GM18868 (cell line): Measurements from ENCODE around the gene FOXR1.

ENCODE experiments used
- ATAC-seq: cut with Tn5 transposase; IDR thresholded peaks from one replicate; pipeline ENCODE4 v1.9.1; 2021; ENCODE audit warnings: mild to moderate bottlenecking, moderate library complexity; ENCODE audit not compliant: unreplicated experiment

Gene FOXR1

DNA sequence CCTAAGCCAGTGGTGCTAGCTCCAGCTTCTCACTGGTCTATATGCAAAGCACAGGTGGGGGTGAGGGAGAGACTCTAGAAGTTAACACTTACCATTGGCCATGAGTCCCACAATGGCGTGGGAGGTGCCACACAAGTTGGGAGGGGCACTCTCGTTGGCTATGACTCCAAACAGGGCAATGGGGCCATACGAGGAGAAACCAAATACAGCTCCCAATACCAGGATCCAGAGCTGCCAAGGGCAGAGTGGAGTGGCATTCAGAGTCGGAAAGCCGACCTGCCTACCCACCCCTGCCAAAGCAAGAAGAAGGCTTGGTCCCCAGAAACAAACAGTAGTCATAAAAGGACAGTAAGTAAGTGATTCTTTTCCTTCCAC, 53.5 kb downstream of the FOXR1 start:
- ATAC-seq = no peak

DNA sequence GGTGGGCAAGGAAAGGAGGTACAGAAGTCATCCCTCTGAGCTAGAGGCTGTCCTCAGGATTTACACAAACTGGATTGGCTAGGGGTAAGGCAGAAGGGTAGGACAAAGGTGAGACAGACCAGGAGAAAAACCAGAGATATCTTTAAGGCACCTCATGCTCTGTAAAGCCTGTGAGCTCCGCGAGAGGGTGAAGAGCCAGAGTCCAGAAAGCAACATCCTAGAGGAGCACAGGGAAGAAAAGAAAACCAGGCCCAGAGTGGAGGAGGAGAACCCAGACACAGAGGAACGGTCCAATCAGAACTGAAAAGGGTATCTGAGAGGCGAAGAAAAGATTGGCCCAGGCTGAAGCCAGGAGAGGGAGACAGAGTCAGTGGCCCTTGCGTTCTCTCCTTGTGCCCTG, 54.0 kb downstream of the FOXR1 start:
- no peak for ATAC-seq

DNA sequence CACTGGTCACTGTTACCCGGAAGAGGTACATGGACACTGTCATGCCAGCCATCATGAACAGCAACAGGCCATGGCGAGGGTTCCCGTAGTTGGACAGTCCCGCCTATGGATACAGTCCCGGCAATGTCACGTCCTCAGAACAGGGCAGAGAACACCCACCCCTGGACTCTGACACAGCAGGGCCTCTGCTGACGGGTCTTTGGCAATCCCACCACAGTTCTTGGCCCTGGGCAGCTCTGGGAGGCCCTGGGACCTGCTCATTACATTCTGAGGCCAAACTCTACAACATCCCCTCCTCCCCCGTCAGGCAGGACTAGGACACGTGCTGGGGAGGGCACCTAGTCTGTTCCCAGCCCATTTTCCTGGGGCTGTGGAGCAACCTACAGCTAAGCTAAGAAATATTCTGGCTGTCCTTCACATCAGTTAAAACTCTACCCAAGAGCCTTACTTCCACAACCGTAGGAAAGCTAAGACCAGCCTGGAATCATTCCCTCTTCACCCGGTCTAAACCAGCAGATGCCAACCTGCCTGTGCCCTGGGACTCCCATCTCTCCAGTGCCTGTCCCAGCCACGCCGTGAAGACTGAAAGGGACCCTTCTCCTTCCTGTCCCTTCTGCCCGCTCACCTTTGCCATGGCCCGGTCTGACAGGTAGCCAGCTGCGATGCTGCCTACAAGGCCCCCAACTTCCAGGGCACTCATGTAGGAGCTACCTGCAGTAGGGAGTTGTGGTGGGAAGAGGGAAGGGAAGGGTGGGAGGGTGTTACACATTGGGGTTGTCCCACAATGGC, 54.6 kb downstream of the FOXR1 start:
- ATAC-seq = no peak

DNA sequence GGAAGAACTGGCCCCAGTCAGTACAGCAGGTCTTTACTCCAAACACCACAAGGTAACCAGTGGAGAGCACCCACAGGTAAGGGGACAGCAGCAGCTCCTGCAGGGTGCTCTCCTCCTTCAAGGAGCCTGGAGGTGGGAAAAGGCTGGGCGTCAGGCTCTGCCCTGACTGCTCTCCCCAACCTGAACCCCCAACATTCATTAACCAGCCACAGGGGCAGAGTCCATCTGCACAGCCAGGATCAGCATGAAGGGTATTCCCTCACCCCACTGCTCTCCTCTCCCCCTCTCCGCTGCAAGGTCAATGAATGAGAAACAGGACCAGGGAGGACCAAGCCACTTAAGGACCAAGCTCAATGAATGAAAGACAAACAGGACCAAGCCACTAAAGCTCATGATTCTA, 55.4 kb downstream of the FOXR1 start:
- no peak for ATAC-seq

DNA sequence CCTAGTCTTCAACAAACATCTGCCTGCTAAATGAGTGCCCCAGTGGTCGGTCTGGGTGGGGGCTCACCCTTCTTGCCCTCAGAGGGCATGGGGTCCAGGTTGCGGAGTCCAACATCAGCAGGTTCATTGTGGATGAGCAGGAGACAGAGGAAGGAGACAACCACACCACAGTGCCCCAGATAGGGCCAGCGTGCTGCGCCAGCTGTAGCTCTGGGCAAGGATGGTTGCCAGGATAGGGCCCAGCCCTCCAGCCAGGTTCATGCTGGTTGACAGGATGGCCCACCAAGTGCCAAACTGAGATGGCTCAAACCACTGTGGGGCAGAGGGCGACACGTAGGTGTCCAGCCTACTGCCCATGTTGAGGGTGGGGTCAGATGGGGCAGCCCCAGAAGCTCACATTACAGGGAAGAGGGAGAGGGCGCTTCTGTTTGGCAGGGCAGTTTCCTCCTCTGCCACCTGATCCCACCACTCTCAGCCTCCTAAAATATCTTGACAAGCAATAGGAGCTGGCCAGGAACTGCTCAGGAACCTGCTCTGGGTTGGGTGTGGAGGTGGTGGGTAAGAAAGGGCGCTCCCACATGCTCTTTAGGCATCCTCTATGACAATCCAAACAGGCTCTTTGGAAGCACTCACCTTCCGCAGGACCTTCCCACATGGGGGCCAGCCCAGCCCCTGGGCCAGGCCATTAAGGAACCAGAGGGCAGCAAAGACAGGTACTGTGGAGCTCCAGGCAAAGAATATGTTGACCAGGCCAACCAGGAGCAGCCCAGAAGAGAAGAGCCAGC, 56.2 kb downstream of the FOXR1 start:
- no peak for ATAC-seq

DNA sequence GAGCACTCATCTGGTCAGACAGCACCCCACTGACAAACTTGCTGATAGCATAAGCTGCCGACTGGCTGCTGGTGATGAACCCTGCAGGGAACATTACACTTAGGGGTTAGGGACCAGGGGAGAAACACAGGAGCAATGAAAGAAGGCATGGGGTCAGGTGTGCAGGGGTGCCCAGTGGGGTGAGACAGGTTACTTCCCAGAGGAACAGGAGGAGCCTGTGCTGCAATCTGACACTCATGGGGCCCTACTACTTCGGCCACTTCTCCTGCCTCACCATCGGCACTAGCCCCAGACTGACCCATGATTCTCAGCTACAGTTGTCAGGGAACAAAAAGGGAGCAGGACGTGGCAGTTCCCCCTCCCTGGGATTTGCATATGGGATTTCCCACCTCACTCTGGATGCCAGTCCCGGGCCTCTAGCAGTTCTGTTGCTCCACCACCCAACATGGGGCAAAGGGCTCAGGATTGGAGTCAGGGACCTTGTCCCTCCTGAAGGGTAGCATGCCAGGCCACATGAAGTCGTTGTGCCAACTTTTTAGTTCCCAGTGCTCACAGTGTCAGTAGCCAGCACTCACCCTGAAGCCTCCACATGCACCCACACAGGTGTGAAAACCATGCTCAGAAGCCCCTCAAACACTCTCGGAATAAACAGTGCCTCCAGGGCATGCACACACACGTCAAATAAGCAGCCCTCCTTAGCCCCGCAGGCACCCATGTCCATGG, 56.9 kb downstream of the FOXR1 start:
- ATAC-seq = no peak

DNA sequence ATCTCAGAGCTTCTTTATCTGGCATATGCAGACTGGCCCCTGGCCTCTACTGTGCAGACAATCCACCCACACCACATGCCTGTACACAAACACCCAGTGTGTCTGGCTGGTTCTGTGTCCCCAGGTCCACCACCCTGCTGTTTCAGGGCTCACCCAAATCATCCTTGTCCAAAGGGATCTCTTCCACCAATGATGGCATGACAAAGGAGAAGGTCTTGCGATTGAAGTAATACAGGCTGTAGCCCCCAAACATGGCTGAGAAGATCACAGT, 57.4 kb downstream of the FOXR1 start:
- no peak for ATAC-seq

DNA sequence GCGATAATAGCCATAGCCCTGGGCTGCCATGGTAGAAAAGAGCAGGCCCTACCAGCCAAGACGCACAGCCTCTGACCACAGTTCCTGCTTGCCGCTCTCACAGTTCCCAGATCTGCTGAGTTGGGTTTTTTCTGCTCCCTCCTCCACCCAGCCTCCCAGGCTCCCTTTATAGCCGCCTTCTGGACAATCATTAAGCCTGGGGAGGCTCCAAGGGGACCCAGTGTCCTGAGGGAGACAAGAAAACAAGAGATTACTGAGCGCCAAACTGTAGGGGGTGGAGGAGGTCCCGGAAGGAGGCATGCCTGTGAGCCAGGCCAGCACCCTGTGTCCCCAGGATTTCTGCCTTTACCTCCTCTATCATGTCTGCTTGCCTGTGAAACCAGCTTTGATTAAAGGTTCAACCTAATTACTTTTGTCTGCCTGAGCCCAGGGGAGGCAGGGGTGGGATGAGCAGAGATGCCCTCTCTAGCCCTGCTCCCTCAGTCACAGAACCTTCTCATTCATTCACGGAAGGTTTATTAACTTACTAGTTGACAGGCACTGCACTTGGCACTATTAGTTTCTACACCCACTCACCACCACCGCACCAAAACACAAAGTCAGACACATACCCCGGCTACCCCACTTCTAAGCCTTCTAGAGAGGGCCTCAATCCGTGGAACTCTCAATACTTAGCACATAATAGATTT, 57.9 kb downstream of the FOXR1 start:
- peak; percentile 20 for ATAC-seq

DNA sequence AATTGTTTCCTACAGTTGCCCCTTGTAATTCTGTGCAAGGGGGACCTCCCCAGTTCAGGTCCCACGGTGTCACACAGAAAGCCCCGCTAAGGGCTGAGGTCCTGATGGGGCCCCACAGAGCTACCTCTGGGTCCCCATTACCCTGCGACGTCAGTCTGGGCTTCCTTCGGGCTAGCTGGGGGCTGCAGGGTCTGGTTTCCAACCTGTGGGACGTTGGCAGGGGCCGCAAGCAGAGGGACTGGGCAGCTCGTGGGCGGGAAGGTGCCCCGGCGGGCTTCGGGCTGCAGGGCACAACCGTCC, 58.4 kb downstream of the FOXR1 start:
- ATAC-seq = peak; percentile 19

DNA sequence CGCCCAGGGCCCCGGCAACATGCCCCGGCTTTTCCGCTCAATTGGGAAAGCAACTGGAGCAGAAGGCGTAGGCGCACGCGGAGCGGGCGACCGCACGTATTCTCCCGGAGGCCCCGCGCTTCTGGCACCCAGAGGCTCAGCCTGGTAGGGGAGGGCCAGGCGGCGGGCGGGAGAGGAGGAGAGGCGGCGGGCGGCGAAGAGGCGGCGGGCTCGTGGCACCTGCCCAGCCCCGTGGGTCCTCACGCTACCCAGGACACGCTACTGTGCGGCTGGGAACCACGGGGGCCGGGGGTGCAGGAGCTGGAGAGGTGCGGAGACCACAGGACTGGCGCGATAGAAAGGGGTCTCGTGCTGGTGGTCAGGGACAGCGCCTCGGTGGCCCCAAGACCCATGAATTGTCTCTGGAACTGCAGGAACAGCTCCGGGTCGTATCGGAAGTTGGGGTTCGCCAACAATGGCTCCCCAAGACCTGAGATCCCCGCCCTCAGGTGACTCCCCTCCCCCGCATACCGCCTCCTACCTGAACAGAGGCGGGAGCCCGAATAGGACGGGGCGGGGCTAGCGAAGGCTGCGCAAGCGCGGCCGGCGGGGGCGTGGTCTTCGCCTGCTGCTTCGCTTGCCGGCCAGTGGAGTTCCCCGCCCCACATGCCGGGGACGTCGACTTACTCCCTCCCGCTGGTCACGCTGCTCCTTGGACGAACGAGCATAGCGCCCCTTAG, 58.9 kb downstream of the FOXR1 start, which contains the start of gene SLC37A4:
Gene SLC37A4 (minus strand): TSS at position 549 of the 719 bp plus-strand sequence.
- ATAC-seq = peak; percentile 85
